Activated CD4-positive, CD25-positive, alpha-beta regulatory T cell treated with anti-CD3 and anti-CD28 coated beads, Interleukin-2, amount 50 U/mL, for 16 hours (primary cell): ENCODE data around the gene FIGNL2.

Experiments used
- DNase-seq: peaks from one replicate; pipeline ENCODE4 v3.0.0-alpha.2; 2020; ENCODE audit warnings: low read depth, low spot score

The FIGNL2 gene

DNA sequence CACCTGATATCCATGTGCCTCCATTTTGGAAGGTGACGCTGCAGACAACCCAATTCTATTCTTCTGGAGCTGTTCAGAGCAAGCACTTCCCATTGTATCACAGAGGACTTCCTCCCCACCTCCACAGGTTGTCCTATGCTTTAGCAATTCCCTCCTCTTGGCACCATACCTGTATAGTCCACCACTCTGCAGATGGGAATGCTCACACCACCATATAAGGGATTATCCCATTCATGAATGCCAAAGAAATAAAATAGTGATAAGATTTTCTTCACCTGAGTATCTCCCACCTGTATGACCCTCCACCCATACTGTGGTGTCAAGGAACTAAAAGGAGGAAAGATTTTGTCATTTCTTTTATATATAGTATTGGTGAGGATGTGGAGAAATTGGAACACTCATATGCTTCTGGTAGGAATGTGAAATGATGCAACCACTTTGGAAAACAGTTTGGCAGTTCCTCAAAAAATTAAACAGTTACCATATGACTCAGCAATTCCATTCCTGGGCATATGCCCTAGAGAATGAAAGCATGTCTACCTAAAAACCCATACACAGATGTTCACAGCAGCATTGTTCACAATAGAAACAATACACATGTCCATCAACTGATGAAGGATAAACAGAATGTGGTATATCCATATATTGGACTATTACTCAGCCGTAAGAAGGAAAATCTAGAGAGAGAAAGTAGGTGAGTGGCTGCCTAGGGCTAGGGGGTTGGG is 75.2 kb downstream of the FIGNL2 start:
- DNase-seq = no peak

DNA sequence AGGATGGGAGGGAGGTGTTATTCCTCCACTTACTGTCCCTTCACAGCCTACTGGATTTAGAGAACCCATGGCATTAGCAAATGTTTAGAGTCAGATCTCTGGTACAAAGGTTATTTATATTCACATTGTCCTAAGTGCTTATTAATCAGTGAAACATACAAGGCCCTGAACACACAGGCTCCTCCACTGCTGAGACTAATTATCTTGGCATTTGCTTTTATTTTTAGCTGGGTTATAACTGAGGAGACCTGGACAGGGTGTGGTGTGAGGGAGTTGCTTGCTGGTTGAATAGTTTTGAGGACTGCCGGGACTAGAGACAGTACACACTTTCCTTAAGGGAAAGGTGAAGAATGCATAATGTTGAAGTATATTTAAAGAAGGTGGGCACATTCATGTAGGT is 77.5 kb downstream of the FIGNL2 start:
- no peak for DNase-seq
